Natural killer cell treated with Interleukin-12 subunit alpha and Interleukin-12 subunit beta and Interleukin-15 and Interleukin-18, amount 100 ng/mL, for 72 hours (primary cell): ENCODE results near the gene KDSR. TPM values are rescaled to one million over a fixed set of nuclear protein-coding genes. Genes with fewer than 3 reads are reported as not detected.

Experiments
- ATAC-seq, 2 donors: fragments of 150-1000 bp; cut with Tn5 transposase in 1 of 2; sonication (Bioruptor Pico), chemical (Tn5 transposase) in 1 of 2; 2 replicates each; pipeline ENCODE4 v1.10.0; 2021
- DNase-seq: peaks from one replicate; pipeline ENCODE4 v3.0.0; 2022; ENCODE audit warnings: low spot score
- H3K27ac Mint-ChIP-seq, 2 donors: 1 replicate in 1 of 2; 2 replicates in 1 of 2; pipeline ENCODE4 v1.8.0; 2022; ENCODE audit warnings: mixed read lengths in 2 of 2, mild to moderate bottlenecking in 1 of 2, moderate library complexity in 1 of 2
- H3K27me3 Mint-ChIP-seq, 2 donors: 1 replicate in 1 of 2; 2 replicates in 1 of 2; pipeline ENCODE4 v1.8.0; 2022; ENCODE audit warnings: mixed read lengths in 2 of 2
- H3K36me3 Mint-ChIP-seq: one replicate; pipeline ENCODE4 v1.8.0; 2022; ENCODE audit warnings: mixed read lengths
- H3K4me1 Mint-ChIP-seq, 2 donors: 1 replicate in 1 of 2; 2 replicates in 1 of 2; pipeline ENCODE4 v1.8.0; 2022; ENCODE audit warnings: low read depth in 2 of 2, mixed read lengths in 2 of 2, mild to moderate bottlenecking in 1 of 2
- H3K4me3 Mint-ChIP-seq: one replicate; pipeline ENCODE4 v1.8.0; 2022; ENCODE audit warnings: mixed read lengths
- H3K9me3 Mint-ChIP-seq: 2 replicates; pipeline ENCODE4 v1.8.0; 2022; ENCODE audit warnings: mixed read lengths
- total RNA-seq, 2 donors: library from RNA; stranded (reverse); gene quantifications; one replicate each; pipeline ENCODE4 v1.2.3, GENCODE V29; 2022

Gene KDSR
- total RNA-seq, 2 donors from 2014 or later = 21.4 to 38.5 TPM

DNA sequence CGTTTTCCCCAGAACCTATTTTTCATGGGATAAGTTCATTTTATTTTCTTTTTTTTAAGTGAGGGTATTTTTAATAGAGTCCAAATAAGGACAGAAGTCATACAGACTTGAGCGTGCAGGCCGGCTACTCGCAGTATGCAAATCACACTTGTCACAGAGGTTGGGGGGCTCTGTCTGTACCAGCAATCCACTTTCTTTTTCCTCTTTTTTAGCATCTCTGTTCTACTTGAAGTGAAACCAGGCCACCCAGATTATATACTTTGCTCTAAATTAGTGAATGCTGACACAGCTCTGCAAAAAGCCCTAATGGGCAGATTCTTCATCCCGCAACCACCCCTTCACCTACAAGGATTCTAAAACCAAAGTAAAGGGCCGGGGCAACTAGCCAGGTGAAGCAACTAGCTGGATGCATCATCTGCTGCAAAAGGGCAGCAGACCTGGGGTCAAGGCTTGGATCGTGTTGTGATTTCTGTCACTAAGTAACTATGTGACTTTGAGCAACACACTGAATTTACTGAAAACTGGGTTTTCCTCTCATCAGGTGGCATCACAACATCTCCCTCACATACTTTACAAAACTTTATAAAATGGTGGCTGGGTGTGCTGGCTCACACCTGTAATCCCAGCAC, 18.4 kb downstream of the KDSR start:
- DNase-seq (no peak), ATAC-seq (no peak)
- no peak overlapping the region for H3K27ac Mint-ChIP-seq
- peaks cover 4% of the 10 kb centered on the region for H3K36me3 Mint-ChIP-seq
- no peaks in the 10 kb centered on the region for H3K4me1 Mint-ChIP-seq
- H3K4me3 Mint-ChIP-seq = no peak overlapping the region
- H3K27me3 Mint-ChIP-seq = no peaks in the 10 kb centered on the region
- H3K9me3 Mint-ChIP-seq = no peaks in the 10 kb centered on the region

- Mint-ChIP-seq H3K36me3 (peaks cover 5% of the 10 kb centered on the region), H3K27ac (no peak overlapping the region)
These were observed 20.4 kb downstream of the KDSR start for GRCh38 chr18:63346480-63347183.

GRCh38 chr18:63346031-63346430, 21.0 kb downstream of the KDSR start:
- H3K4me3 Mint-ChIP-seq = no peak overlapping the region
- no peaks in the 10 kb centered on the region for H3K4me1 Mint-ChIP-seq
- no peak overlapping the region for H3K27ac Mint-ChIP-seq
- H3K27me3 Mint-ChIP-seq = no peaks in the 10 kb centered on the region
- H3K36me3 Mint-ChIP-seq = peaks cover 7% of the 10 kb centered on the region
- H3K9me3 Mint-ChIP-seq = no peaks in the 10 kb centered on the region
- DNase-seq (no peak), ATAC-seq (no peak)

More at GRCh38 chr18:63346480-63347183, 20.4 kb downstream of the KDSR start:
- no peak for DNase-seq
- H3K4me1 Mint-ChIP-seq = no peaks in the 10 kb centered on the region
- no peak overlapping the region for H3K4me3 Mint-ChIP-seq
- H3K27me3 Mint-ChIP-seq = no peaks in the 10 kb centered on the region
- ATAC-seq = no peak
- H3K9me3 Mint-ChIP-seq = no peaks in the 10 kb centered on the region

DNA sequence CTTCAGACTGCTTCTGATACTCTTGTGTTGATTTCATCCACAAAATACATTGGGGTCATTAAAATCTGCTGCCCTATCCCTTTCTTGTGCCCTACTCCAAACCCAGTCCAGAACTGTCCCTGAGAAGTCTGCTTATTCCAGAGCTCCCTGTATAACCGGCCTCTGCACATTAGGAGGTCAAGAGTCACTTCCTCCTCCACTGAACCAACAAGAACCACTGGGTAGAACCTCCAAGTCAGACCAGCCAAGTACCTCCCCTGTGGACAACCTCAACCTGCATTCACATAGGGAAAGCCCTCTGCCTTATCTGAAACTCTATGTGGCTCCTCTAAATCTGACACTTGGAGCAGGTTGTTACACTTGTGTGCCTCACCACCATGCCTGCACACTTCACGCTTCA, 22.1 kb downstream of the KDSR start:
- no peak overlapping the region for H3K4me3 Mint-ChIP-seq
- no peaks in the 10 kb centered on the region for H3K4me1 Mint-ChIP-seq
- DNase-seq (no peak), ATAC-seq (no peak)
- no peak overlapping the region for H3K27ac Mint-ChIP-seq
- no peaks in the 10 kb centered on the region for H3K9me3 Mint-ChIP-seq
- peaks cover 11% of the 10 kb centered on the region for H3K36me3 Mint-ChIP-seq
- no peaks in the 10 kb centered on the region for H3K27me3 Mint-ChIP-seq

DNA sequence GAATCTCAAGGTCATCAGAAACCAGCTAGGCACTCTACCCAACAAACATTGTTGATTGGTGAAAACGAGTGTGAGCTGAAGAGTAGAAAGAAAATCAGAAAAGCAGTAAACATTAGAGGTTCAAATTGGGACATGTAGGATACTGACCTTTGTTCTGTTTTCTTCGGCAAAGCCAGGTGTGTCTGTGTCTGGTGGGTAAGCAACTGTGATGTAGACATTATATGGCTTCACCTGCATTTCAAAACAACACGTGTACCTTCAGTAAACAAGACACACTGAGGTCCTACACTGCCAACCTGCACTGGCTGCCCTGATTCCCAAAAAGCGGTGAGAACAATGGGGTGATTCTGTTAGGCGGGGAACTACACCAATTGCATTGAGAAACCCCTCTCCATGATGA, 22.7 kb downstream of the KDSR start:
- H3K4me1 Mint-ChIP-seq = no peaks in the 10 kb centered on the region
- H3K9me3 Mint-ChIP-seq = no peaks in the 10 kb centered on the region
- H3K27ac Mint-ChIP-seq = no peak overlapping the region
- ATAC-seq (no peak), DNase-seq (no peak)
- no peaks in the 10 kb centered on the region for H3K27me3 Mint-ChIP-seq
- no peak overlapping the region for H3K4me3 Mint-ChIP-seq
- peaks cover 11% of the 10 kb centered on the region for H3K36me3 Mint-ChIP-seq

GRCh38 chr18:63342206-63342605, 24.8 kb downstream of the KDSR start:
- no peak for DNase-seq

DNA sequence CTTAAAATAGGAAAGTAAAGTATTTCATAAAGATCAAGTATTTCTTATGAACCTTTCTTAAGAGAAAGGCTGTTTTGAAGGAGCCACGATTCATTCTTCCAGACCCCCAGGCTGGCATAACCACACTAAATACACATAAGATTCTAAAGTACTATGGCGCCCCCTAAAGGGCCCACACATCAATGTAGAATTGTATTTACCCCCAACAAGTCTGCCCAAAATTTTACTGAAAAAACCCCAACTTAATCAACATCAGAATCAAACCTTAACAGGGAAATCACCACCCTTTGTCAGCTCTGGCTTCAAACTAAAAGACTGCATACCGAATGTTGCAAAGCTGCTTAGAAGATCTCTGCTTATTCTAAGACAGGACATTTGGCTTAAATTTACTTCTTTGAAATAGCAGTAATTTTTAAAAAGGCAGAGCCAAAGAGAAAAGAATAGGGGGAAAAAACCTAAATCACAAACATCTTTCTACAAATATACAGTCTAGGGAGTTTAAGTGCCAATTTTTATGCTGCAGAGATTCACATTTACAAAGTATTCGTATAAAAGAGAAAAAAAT, 27.0 kb downstream of the KDSR start:
- ATAC-seq = no peak
- Mint-ChIP-seq H3K9me3 (no peaks in the 10 kb centered on the region), H3K4me1 (no peaks in the 10 kb centered on the region), H3K4me3 (no peak overlapping the region), H3K27me3 (no peaks in the 10 kb centered on the region), H3K36me3 (peaks cover 11% of the 10 kb centered on the region), H3K27ac (no peak overlapping the region)
- no peak for DNase-seq

More at GRCh38 chr18:63342206-63342605, 24.8 kb downstream of the KDSR start:
- H3K4me1 Mint-ChIP-seq = no peaks in the 10 kb centered on the region
- no peak overlapping the region for H3K4me3 Mint-ChIP-seq
- peaks cover 11% of the 10 kb centered on the region for H3K36me3 Mint-ChIP-seq
- no peak overlapping the region for H3K27ac Mint-ChIP-seq
- peak in 1 of 2 donors; percentile 61 for ATAC-seq
- no peaks in the 10 kb centered on the region for H3K27me3 Mint-ChIP-seq
- H3K9me3 Mint-ChIP-seq = no peaks in the 10 kb centered on the region

GRCh38 chr18:63336366-63337099, 30.5 kb downstream of the KDSR start:
- Mint-ChIP-seq H3K4me3 (no peak overlapping the region), H3K27me3 (no peaks in the 10 kb centered on the region), H3K4me1 (no peaks in the 10 kb centered on the region), H3K36me3 (peaks cover 8% of the 10 kb centered on the region), H3K27ac (no peak overlapping the region), H3K9me3 (no peaks in the 10 kb centered on the region)
- ATAC-seq (no peak), DNase-seq (no peak)

GRCh38 chr18:63331105-63331504, 35.9 kb downstream of the KDSR start:
- ATAC-seq (no peak), DNase-seq (no peak)
- Mint-ChIP-seq H3K4me3 (no peak overlapping the region), H3K36me3 (peaks cover 10% of the 10 kb centered on the region), H3K27me3 (no peaks in the 10 kb centered on the region), H3K27ac (no peak overlapping the region), H3K9me3 (no peaks in the 10 kb centered on the region), H3K4me1 (no peaks in the 10 kb centered on the region)

DNA sequence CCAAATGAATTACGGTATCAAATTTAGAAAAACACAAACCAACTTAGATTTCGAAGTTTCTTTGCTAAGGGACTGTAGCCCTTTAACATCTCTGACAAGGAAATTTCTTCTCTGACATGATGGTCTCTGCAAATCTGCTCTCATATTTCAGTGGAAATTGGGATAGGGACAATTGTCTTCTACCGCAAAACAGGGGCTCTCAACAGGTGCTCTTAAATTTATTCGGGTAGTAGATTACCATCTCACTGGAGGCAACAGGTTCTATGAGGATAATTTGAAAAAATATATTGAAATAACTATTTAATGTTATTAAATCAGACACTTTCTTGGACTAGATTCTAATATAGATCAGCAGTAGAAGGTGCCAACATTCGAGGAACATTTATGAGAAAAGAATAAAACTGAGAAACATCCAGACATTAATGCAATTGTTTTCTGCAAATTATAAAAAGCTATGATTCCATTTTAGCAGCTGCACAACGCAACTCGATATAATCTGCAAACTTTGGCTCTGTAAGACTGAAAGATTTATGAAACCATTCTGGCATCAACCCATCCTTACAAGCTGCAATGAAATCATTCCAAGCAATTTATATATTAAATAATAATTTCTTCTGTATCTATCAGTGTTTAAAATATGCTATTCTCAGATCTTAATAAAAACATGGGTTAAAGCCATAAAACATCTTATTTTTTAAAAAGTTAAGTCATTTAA, 37.4 kb downstream of the KDSR start:
- H3K27me3 Mint-ChIP-seq = no peaks in the 10 kb centered on the region
- H3K36me3 Mint-ChIP-seq = peaks cover 10% of the 10 kb centered on the region
- H3K9me3 Mint-ChIP-seq = no peaks in the 10 kb centered on the region
- no peaks in the 10 kb centered on the region for H3K4me1 Mint-ChIP-seq
- H3K4me3 Mint-ChIP-seq = no peak overlapping the region
- DNase-seq = no peak
- no peak for ATAC-seq
- no peak overlapping the region for H3K27ac Mint-ChIP-seq

DNA sequence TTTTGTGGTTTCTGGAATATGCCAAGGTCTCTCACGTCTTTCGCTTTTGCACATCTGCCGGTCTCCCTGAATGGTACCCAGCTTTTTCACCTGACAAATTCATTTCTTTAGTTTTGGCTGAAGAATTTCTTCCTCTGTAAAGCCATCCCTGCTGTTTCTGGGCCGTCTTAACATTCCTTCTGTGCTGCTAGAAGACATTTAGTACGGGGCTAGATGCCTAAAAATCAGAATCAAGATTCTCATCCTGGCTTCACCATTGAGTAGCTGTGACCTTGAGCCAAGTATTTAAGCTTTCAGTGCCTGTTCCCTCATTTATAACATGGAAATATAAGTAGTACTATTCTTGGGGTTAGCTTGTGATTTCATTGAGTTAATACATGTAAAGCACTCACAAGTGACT, 41.0 kb downstream of the KDSR start:
- Mint-ChIP-seq H3K4me3 (no peak overlapping the region), H3K36me3 (peaks cover 3% of the 10 kb centered on the region), H3K4me1 (peaks cover 15 to 19% of the 10 kb centered on the region in 2 donors), H3K27ac (no peak overlapping the region), H3K9me3 (no peaks in the 10 kb centered on the region), H3K27me3 (no peaks in the 10 kb centered on the region)
- no peak for ATAC-seq
- DNase-seq = no peak

DNA sequence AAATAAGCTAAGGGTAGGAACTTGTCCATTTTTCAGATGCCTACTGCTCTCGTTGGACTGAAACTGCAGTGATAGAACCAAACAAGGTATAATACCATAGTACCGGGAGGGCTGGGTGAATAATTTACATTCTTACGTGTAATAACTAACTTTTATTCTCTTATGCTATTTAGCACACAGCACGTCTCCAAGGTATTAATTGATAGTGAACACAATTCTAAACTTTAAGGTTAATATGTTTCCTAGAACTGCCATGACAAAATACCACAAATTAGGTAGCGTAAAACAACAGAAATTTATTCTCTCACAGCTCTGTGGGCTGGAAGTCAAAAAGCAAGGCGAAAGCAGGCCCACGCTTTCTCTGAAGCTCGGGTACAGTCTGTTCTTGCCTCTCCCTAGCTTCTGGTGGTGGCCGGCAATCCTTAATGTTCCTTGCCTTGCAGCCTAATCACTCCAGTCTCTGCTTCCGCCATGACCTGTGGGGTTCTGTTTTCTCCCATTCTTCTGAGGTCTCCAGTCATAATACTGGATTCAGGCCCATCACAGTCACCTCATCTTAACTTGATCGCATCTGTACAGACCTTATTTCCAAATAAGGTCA, 41.8 kb downstream of the KDSR start:
- no peaks in the 10 kb centered on the region for H3K36me3 Mint-ChIP-seq
- H3K9me3 Mint-ChIP-seq = no peaks in the 10 kb centered on the region
- H3K27me3 Mint-ChIP-seq = no peaks in the 10 kb centered on the region
- no peak overlapping the region for H3K4me3 Mint-ChIP-seq
- ATAC-seq = no peak
- no peak for DNase-seq
- no peak overlapping the region for H3K27ac Mint-ChIP-seq
- H3K4me1 Mint-ChIP-seq = peaks cover 20 to 22% of the 10 kb centered on the region in 2 donors

DNA sequence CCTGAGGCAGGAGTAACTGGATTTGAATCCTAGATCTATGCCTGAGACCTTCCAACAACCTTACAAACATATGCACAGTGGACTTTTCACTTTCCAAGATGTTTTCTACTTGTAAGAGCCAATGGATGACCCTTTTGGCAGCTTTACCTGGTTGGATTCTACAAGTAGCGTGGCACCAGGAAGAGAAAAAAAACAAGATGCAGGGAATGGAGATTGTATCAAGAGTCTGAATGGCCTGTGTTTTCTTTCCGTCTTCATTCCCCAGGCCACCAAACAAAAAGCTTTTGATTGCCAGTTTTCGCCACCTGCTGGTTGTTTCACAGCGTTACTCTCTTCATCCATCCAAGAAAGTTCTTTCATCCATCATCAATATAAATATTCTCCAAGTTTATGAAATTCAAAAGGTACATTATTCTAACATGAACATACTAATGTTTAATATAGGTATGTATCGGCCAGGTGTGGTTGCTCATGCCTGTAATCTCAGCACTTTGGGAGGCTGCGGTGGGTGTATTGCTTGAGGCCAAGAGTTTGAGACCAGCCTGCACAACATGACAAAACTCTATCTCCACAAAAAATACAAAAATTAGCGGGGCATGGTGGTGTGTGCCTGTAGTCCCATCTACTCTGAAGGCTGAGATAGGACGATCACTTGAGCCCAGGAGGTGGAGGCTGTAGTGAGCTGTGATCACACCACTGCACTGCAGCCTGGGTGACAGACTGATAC, 43.9 kb downstream of the KDSR start:
- Mint-ChIP-seq H3K4me1 (peaks cover 28 to 33% of the 10 kb centered on the region in 2 donors), H3K9me3 (no peaks in the 10 kb centered on the region), H3K4me3 (no peak overlapping the region), H3K27ac (peak overlapping the region in 1 of 2 donors; percentile 60), H3K36me3 (peaks cover 13% of the 10 kb centered on the region), H3K27me3 (no peaks in the 10 kb centered on the region)
- no peak for ATAC-seq
- DNase-seq = peak; percentile 73
